Adipose tissue (tissue), 3 donors: Measurements from ENCODE around the gene ZNF292. TPM values are rescaled to one million over a fixed set of nuclear protein-coding genes. Genes with fewer than 3 reads are reported as not detected.

ENCODE experiments used
- H3K27ac ChIP-seq: one replicate; pipeline ENCODE4 v1.5.1; 2013; ENCODE audit warnings: low read depth, low read length
- WGBS, 3 donors: extraction: QIAGEN DNeasy Blood & Tissue Kit; methylation state at CpG; one replicate each; pipeline ENCODE4 v1.1.7; 2013; 5-methylcytosine and 5-hydroxymethylcytosine counted together
- polyA plus RNA-seq, 3 donors: library from polyadenylated mRNA; stranded (reverse); fragments of 200-250 nt; gene quantifications; one replicate each; pipeline ENCODE4 v1.2.3, GENCODE V29; 2013
- donor health status: healthy with polysubstance abuse.
- donor health status: Bipolar disorder and iron deficiency.
- donor health status: healthy.

ZNF292 gene
- polyA plus RNA-seq, 3 donors, result 2.5 to 3.6 (median 3.3) TPM

DNA sequence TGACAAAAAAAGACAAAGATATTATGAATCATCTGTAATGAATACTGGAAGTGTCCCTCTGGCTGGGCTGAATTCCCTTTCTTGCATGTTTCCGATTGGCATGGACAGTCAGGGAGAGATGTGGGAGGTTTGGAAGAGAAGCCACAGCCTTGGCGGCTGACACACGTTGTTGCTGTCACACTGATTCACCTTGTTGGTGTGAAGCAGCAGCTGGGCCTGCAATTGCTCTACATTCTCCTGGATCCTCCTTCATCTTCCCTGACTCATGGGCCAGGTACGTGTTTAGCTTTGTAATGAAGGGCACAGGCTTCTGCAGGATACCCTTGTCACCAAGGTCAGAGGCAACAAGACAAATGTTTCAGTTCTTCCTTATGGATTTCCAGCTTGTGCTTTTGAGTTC is 153.6 kb downstream of the ZNF292 start:
- no peak overlapping the region for H3K27ac ChIP-seq
- WGBS, 3 donors, result 64 to 75% (median 64%) methylated on average over 4 of the region's 4 CpGs

DNA sequence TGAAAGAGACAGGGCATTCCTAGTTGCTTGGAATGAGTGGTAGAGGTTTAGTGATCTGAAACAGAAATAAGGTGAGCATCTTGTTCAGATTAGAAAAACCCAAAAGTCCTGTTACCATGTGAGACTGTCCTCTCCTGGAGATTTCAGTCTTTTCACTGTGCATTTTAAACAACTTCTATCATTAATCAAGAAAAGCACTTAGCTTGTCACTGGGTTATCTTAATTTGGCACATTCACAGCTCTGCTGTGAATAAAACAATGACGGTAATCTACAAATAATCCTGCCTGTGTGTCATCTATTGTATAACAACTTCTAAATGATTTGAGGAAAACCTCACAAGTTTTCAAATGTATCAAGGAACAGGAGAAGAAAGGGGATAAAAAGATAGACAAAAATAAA is 157.5 kb downstream of the ZNF292 start:
- 0 to 27% (median 26%) methylated on average over 1 of the region's 1 CpG for WGBS, 3 donors
- no peak overlapping the region for H3K27ac ChIP-seq

Other genes with a start within 250 kb of the ZNF292 start
- gene HTR1E, start 218.0 kb upstream of the ZNF292 start, polyA plus RNA-seq, result under 1 TPM in 2 of 3 donors, not detected in 1; 0.03 to 0.09 TPM
- under 1 TPM in 1 of 3 donors, not detected in 2; 0.08 TPM for gene CGA, start 60.5 kb upstream of the ZNF292 start, polyA plus RNA-seq
- gene SMIM8, start 167.0 kb downstream of the ZNF292 start, polyA plus RNA-seq, result 1 to 10 TPM; 2.3 to 6.6 (median 2.9) TPM
- gene GJB7, start 173.7 kb downstream of the ZNF292 start, polyA plus RNA-seq, result not detected
- 1 to 10 TPM in 1 of 3 donors, under 1 TPM in 2; 0.31 to 3.1 (median 0.34) TPM for gene C6orf163, start 189.2 kb downstream of the ZNF292 start, polyA plus RNA-seq